ENCODE data around the gene SLC1A2. TPM values are rescaled to one million over a fixed set of nuclear protein-coding genes. Genes with fewer than 3 reads are reported as not detected.

SLC1A2 gene
- total RNA-seq, 4 donors from 2014 or later: 0.84 to 2.1 (median 1.2) TPM

GRCh38 chr11:35413598-35413997 lies 5.8 kb downstream of the SLC1A2 start:
- no peak overlapping the region for H3K4me3 ChIP-seq (ENCODE audit: low read depth, poor library complexity, severe bottlenecking)
- no peak for DNase-seq (ENCODE audit: low spot score in 2 of 2)
- TF ChIP-seq POLR2A (IDR thresholded peaks at IDR 0.05): no peak
- no peak for TF ChIP-seq CTCF (IDR thresholded peaks at IDR 0.05)
- intact Hi-C loops (cut with DNase I; ENCODE audit: low total_unique reads): no loop called here
- WGBS, 2 donors: 85 to 90% methylated on average over 3 of the region's 3 CpGs

GRCh38 chr11:35412285-35412684 lies 7.1 kb downstream of the SLC1A2 start:
- DNase-seq (ENCODE audit: low spot score in 2 of 2): no peak
- TF ChIP-seq CTCF (IDR thresholded peaks at IDR 0.05) (no peak), POLR2A (IDR thresholded peaks at IDR 0.05) (no peak)
- 66 to 79% methylated on average over 2 of the region's 2 CpGs for WGBS, 2 donors
- H3K4me3 ChIP-seq (ENCODE audit: low read depth, poor library complexity, severe bottlenecking): no peak overlapping the region
- intact Hi-C loops (cut with DNase I; ENCODE audit: low total_unique reads): no loop called here

- DNase-seq (ENCODE audit: low spot score in 2 of 2): no peak
- no peak for TF ChIP-seq CTCF (IDR thresholded peaks at IDR 0.05)
- TF ChIP-seq POLR2A (IDR thresholded peaks at IDR 0.05): no peak
- intact Hi-C loops (cut with DNase I; ENCODE audit: low total_unique reads): no loop called here
Measured at GRCh38 chr11:35407041-35407440, 12.3 kb downstream of the SLC1A2 start.

GRCh38 chr11:35404388-35404775 lies 15.0 kb downstream of the SLC1A2 start:
- 66 to 70% methylated on average over 7 of the region's 7 CpGs for WGBS, 2 donors
- TF ChIP-seq POLR2A (IDR thresholded peaks at IDR 0.05) (no peak), CTCF (IDR thresholded peaks at IDR 0.05) (no peak)
- DNase-seq (ENCODE audit: low spot score in 2 of 2): no peak
- intact Hi-C loops (cut with DNase I; ENCODE audit: low total_unique reads): no loop called here
- H3K4me3 ChIP-seq (ENCODE audit: low read depth, poor library complexity, severe bottlenecking): no peak overlapping the region

More at GRCh38 chr11:35407041-35407440, 12.3 kb downstream of the SLC1A2 start:
- WGBS, 2 donors: 83 to 93% methylated on average over 1 of the region's 1 CpG
- no peak overlapping the region for H3K4me3 ChIP-seq (ENCODE audit: low read depth, poor library complexity, severe bottlenecking)

- intact Hi-C loops (cut with DNase I; ENCODE audit: low total_unique reads): no loop called here
- TF ChIP-seq CTCF (IDR thresholded peaks at IDR 0.05) (no peak), POLR2A (IDR thresholded peaks at IDR 0.05) (no peak)
- WGBS, 2 donors: 66 to 83% methylated on average over 7 of the region's 7 CpGs
- no peak for DNase-seq (ENCODE audit: low spot score in 2 of 2)
- no peak overlapping the region for H3K4me3 ChIP-seq (ENCODE audit: low read depth, poor library complexity, severe bottlenecking)
Measured at GRCh38 chr11:35403765-35404387, 15.5 kb downstream of the SLC1A2 start.

Data from lower leg skin (tissue), 4 donors.